H1 (cell line): ENCODE measurements around the gene ARFGAP3. TPM values are rescaled to one million over a fixed set of nuclear protein-coding genes. Genes with fewer than 3 reads are reported as not detected.

ENCODE experiments used
- CTCF ChIA-PET: fragments of 300-600 bp; sonication (Branson Sonifier 250); formaldehyde crosslinking; loops from one replicate; lab custom pipeline; 2021; ENCODE audit not compliant: partially characterized antibody; lab: Charles Lee
- POLR2A ChIA-PET: fragments of 300-600 bp; sonication (Branson Sonifier 250); formaldehyde crosslinking; loops from one replicate; lab custom pipeline; 2021; ENCODE audit warnings: inconsistent platforms; ENCODE audit not compliant: partially characterized antibody; lab: Charles Lee
- DNase-seq, 2 experiments: peaks; one replicate each; pipeline versions ENCODE4 v3.0.0 to v3.0.0-alpha.2; 2010 to 2022; ENCODE audit warnings: low spot score in 2 of 2, low read depth in 1 of 2, mixed read lengths in 1 of 2
- FAIRE-seq: peaks from 2 replicates; lab custom pipeline; 2011; peaks lifted over from hg19 to GRCh38; lab: Jason Lieb, UNC
- H2AFZ ChIP-seq: 2 replicates; pipeline ENCODE4 v1.8.1; 2012; ENCODE audit warnings: low read length, inconsistent platforms
- H2AK5ac ChIP-seq: 2 replicates; pipeline ENCODE4 v1.6.1; 2013; ENCODE audit warnings: low read depth, low read length
- H2BK120ac ChIP-seq: replicated peaks from 2 replicates; pipeline ENCODE3; 2013; ENCODE audit warnings: low read depth, low read length, inconsistent platforms
- H2BK12ac ChIP-seq: 2 replicates; pipeline ENCODE4 v1.6.1; 2013; ENCODE audit warnings: low read depth, low read length
- H2BK15ac ChIP-seq: 2 replicates; pipeline ENCODE4 v1.6.1; 2013; ENCODE audit warnings: low read length
- H2BK20ac ChIP-seq: 2 replicates; pipeline ENCODE4 v1.6.1; 2013; ENCODE audit warnings: low read length
- H2BK5ac ChIP-seq: 2 replicates; pipeline ENCODE4 v1.6.1; 2013; ENCODE audit warnings: low read depth, low read length
- H3K14ac ChIP-seq: 2 replicates; pipeline ENCODE4 v1.6.1; 2013; ENCODE audit warnings: inconsistent platforms; ENCODE audit not compliant: insufficient read length
- H3K18ac ChIP-seq: 2 replicates; pipeline ENCODE4 v1.6.1; 2013; ENCODE audit warnings: low read length; ENCODE audit errors: extremely low read depth
- H3K23ac ChIP-seq: 2 replicates; pipeline ENCODE4 v1.6.1; 2013; ENCODE audit warnings: inconsistent platforms; ENCODE audit not compliant: insufficient read length
- H3K23me2 ChIP-seq: 2 replicates; pipeline ENCODE4 v1.6.1; 2013; ENCODE audit warnings: low read depth, low read length
- H3K27ac ChIP-seq: 2 replicates; pipeline ENCODE4 v1.6.1; 2011; ENCODE audit warnings: low read depth, low read length, inconsistent platforms
- H3K27me3 ChIP-seq, 4 experiments: replicated peaks in 1 of 4; 1 replicate in 1 of 4; 2 replicates in 3 of 4; pipeline versions ENCODE4 v1.6.1 to v1.8.1; 2011 to 2013; ENCODE audit warnings: low read length in 3 of 4, mild to moderate bottlenecking in 3 of 4, inconsistent platforms in 2 of 4, mixed read lengths in 2 of 4, moderate library complexity in 1 of 4; ENCODE audit not compliant: control insufficient read depth in 3 of 4, insufficient read depth in 3 of 4; ENCODE audit errors: extremely low read depth in 1 of 4
- H3K36me3 ChIP-seq, 4 experiments: 2 replicates each; pipeline versions ENCODE4 v1.6.1 to v1.8.1; 2011 to 2013; ENCODE audit warnings: mild to moderate bottlenecking in 4 of 4, low read length in 3 of 4, moderate library complexity in 2 of 4, control low read depth in 1 of 4, inconsistent platforms in 1 of 4; ENCODE audit not compliant: insufficient read depth in 4 of 4, control insufficient read depth in 2 of 4
- H3K4ac ChIP-seq: replicated peaks from 2 replicates; pipeline ENCODE3; 2013; ENCODE audit warnings: low read length, low read depth, mixed read lengths, inconsistent platforms; ENCODE audit not compliant: insufficient read length
- H3K4me1 ChIP-seq, 4 experiments: replicated peaks in 1 of 4; 1 replicate in 1 of 4; 2 replicates in 3 of 4; pipeline versions ENCODE4 v1.6.1 to v1.8.1; 2011 to 2013; ENCODE audit warnings: low read length in 3 of 4, inconsistent platforms in 2 of 4, mixed read lengths in 1 of 4; ENCODE audit not compliant: insufficient read depth in 4 of 4, control insufficient read depth in 3 of 4
- H3K4me2 ChIP-seq, 2 experiments: 2 replicates each; pipeline versions ENCODE4 v1.6.1 to v1.8.1; 2011 to 2013; ENCODE audit warnings: low read depth in 2 of 2, low read length in 2 of 2, control low read depth in 1 of 2, inconsistent platforms in 1 of 2, mild to moderate bottlenecking in 1 of 2; ENCODE audit not compliant: insufficient read depth in 1 of 2
- H3K4me3 ChIP-seq, 4 experiments: fragments of 200-600, 300-600 bp in 1 of 4; sonication (generic), shearing (Covaris generic), sonication (Bioruptor Twin) in 1 of 4; 2 replicates each; pipeline versions ENCODE4 v1.5.1 to v1.8.1; 2011 to 2016; ENCODE audit warnings: low read length in 4 of 4, low read depth in 3 of 4, control low read depth in 2 of 4, inconsistent platforms in 2 of 4, mild to moderate bottlenecking in 2 of 4, mixed read lengths in 1 of 4, moderate library complexity in 1 of 4; ENCODE audit not compliant: insufficient read depth in 2 of 4; ENCODE audit errors: extremely low read depth in 1 of 4
- H3K56ac ChIP-seq: replicated peaks from 2 replicates; pipeline ENCODE3; 2013; ENCODE audit warnings: low read depth, mild to moderate bottlenecking, mixed read lengths, low read length, inconsistent platforms; ENCODE audit not compliant: insufficient read length
- H3K79me1 ChIP-seq: 2 replicates; pipeline ENCODE4 v1.6.1; 2013; ENCODE audit warnings: low read depth, low read length, control low read depth
- H3K79me2 ChIP-seq, 2 experiments: 2 replicates each; pipeline versions ENCODE4 v1.6.1 to v1.8.1; 2012 to 2013; ENCODE audit warnings: low read length in 2 of 2, mild to moderate bottlenecking in 2 of 2, inconsistent platforms in 1 of 2; ENCODE audit not compliant: insufficient read depth in 2 of 2, control insufficient read depth in 1 of 2
- H3K9ac ChIP-seq, 4 experiments: replicated peaks in 1 of 4; 1 replicate in 1 of 4; 2 replicates in 3 of 4; pipeline versions ENCODE4 v1.6.1 to v1.8.1; 2011 to 2013; ENCODE audit warnings: low read depth in 3 of 4, low read length in 3 of 4, control low read depth in 2 of 4, mild to moderate bottlenecking in 2 of 4, moderate library complexity in 2 of 4, inconsistent platforms in 1 of 4; ENCODE audit errors: extremely low read depth in 1 of 4
- H3K9me3 ChIP-seq, 2 experiments: 2 replicates each; pipeline versions ENCODE4 v1.6.1 to v1.8.1; 2012 to 2013; ENCODE audit warnings: mild to moderate bottlenecking in 2 of 2, moderate library complexity in 2 of 2, control low read depth in 1 of 2, inconsistent platforms in 1 of 2, low read depth in 1 of 2, low read length in 1 of 2, mixed read lengths in 1 of 2; ENCODE audit not compliant: insufficient read depth in 2 of 2
- H4K20me1 ChIP-seq, 2 experiments: replicated peaks in 1 of 2; 2 replicates each; pipeline versions ENCODE3 to v1.8.1; 2011 to 2013; ENCODE audit warnings: inconsistent platforms in 2 of 2, low read length in 2 of 2, mild to moderate bottlenecking in 1 of 2; ENCODE audit not compliant: insufficient read depth in 2 of 2, control insufficient read depth in 1 of 2
- H4K5ac ChIP-seq: 2 replicates; pipeline ENCODE4 v1.6.1; 2013; ENCODE audit warnings: low read length, low read depth, mixed read lengths, inconsistent platforms; ENCODE audit not compliant: insufficient read length
- H4K8ac ChIP-seq: 2 replicates; pipeline ENCODE4 v1.8.0; 2013; ENCODE audit warnings: mild to moderate bottlenecking, moderate library complexity, low read length, inconsistent platforms; ENCODE audit not compliant: insufficient read depth; ENCODE audit errors: extremely low read depth
- H4K91ac ChIP-seq: replicated peaks from 2 replicates; pipeline ENCODE3; 2013; ENCODE audit warnings: low read length, mixed read lengths, inconsistent platforms; ENCODE audit not compliant: insufficient read length
- BRCA1 ChIP-seq: IDR thresholded peaks from 2 replicates; pipeline ENCODE4 v1.6.1; 2012; ENCODE audit warnings: low read depth, low read length, improper control_type of control experiment
- CHD1 ChIP-seq: IDR thresholded peaks from 2 replicates; pipeline ENCODE4 v1.6.1; 2012; ENCODE audit warnings: low read depth, low read length, improper control_type of control experiment
- CREB1 ChIP-seq: IDR thresholded peaks from 2 replicates; pipeline ENCODE4 v1.6.1; 2012; ENCODE audit warnings: inconsistent platforms
- KDM1A ChIP-seq: fragments of 200-600, 300-600 bp; sonication (generic); IDR thresholded peaks from 2 replicates; pipeline ENCODE4 v1.7.1; 2016; ENCODE audit warnings: mild to moderate bottlenecking, low read length, borderline replicate concordance
- RNF2 ChIP-seq: fragments of 200-900, 300-1000 bp; sonication (generic); IDR thresholded peaks from 2 replicates; pipeline ENCODE4 v1.7.1; 2016; ENCODE audit warnings: borderline replicate concordance, low read depth, mild to moderate bottlenecking, antibody characterized with exemption, low read length; ENCODE audit not compliant: poor library complexity, severe bottlenecking; ENCODE audit errors: missing control alignments
- TEAD4 ChIP-seq: IDR thresholded peaks from 2 replicates; pipeline ENCODE4 v1.6.1; 2012; ENCODE audit warnings: low read depth, low read length, inconsistent platforms, mixed read lengths
- USF2 ChIP-seq: IDR thresholded peaks from 2 replicates; pipeline ENCODE4 v1.6.1; 2011; ENCODE audit warnings: low read length, improper control_type of control experiment
- WGBS, 2 experiments: shearing (Covaris generic) in 1 of 2; methylation state at CpG; one replicate each; pipeline versions ENCODE4 v1.1.6 to v1.1.7; 2013 to 2015; ENCODE audit warnings: low lambda C conversion rate in 2 of 2, mixed read lengths in 2 of 2, inconsistent platforms in 1 of 2, low coverage in 1 of 2, missing lambda C conversion rate in 1 of 2; ENCODE audit not compliant: insufficient replicate concordance in 2 of 2, insufficient coverage in 1 of 2, insufficient read length in 1 of 2; ENCODE audit errors: extremely low coverage in 1 of 2, missing lambda C conversion rate in 1 of 2; 5-methylcytosine and 5-hydroxymethylcytosine counted together
- polyA plus RNA-seq, 7 experiments: library from polyadenylated mRNA; depleted of rRNA in 3 of 7; stranded (reverse) in 5 of 7; unstranded in 2 of 7; fragments of >200 nt in 5 of 7; fragments of 200-250 nt in 2 of 7; gene quantifications; 1 replicate in 5 of 7; 2 replicates in 1 of 7; 4 replicates in 1 of 7; pipeline versions ENCODE4 v1.2.1 to v1.2.3, GENCODE V29; 2011 to 2013; ENCODE audit warnings: missing spikeins in 2 of 7, mixed read lengths in 2 of 7
- total RNA-seq: library from RNA; stranded (reverse); fragmentation: NEBNext Ultra II Directional; extraction: Animal tissue kit (Norgen Biotek cat#: 25700); gene quantifications from 2 replicates; pipeline ENCODE4 v1.2.1, GENCODE V29; 2021
- TF ChIP-seq, protein P1 (sequence below): IDR thresholded peaks from 2 replicates; pipeline ENCODE4 v1.6.1; 2011; ENCODE audit warnings: low read depth, mild to moderate bottlenecking, low read length; ENCODE audit not compliant: insufficient read depth

The ARFGAP3 gene
- total and polyA plus RNA-seq, 2 of the 8 experiments (the other 6 are each of a cell fraction or from before 2014, with no cell fraction given): 9.7 to 16.0 TPM

DNA sequence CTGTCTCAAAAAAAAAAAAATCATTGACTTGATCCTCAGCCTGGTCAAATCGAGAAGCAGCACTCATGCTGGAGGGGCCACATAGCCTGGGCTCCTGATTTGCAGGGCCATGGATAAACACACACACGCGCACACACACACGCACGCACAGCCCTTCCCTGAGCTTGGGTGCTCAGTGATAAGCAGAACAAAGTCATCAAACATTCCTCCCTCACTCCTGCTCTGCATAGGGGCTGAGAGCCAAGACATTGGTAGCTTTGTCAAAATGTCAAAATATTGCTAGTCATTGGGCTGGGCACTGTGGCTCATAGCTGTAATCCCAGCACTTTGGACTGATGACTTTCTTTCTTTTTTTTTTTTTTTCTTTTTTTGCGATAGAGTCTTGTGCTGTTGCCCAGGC is 102.4 kb downstream of the ARFGAP3 start:
- H2BK12ac ChIP-seq: no peak overlapping the region; the same call in 1 of the 2 replicates
- no peak overlapping the region for H3K9ac ChIP-seq
- peaks cover 0 to 4% of the 10 kb centered on the region in 2 experiments; a peak in 1 of 4 replicates for H3K9me3 ChIP-seq
- no peak overlapping the region for H2BK20ac ChIP-seq
- H2BK15ac ChIP-seq: no peak overlapping the region
- no peak overlapping the region for H3K4me2 ChIP-seq
- H3K79me1 ChIP-seq: no peaks in the 10 kb centered on the region
- no peak overlapping the region for H2BK5ac ChIP-seq
- no peak overlapping the region for H3K4me3 ChIP-seq
- POLR2A ChIA-PET: no interaction called here
- H2AFZ ChIP-seq: no peak overlapping the region
- no peak overlapping the region for H3K56ac ChIP-seq
- 93% methylated on average over 4 of the region's 6 CpGs; no CpG with 5 or more reads in 1 of the 2 experiments for WGBS, 2 experiments
- no peak overlapping the region for H2BK120ac ChIP-seq
- H3K4ac ChIP-seq: no peak overlapping the region
- no peak overlapping the region for H4K5ac ChIP-seq
- H3K27me3 ChIP-seq: no peaks in the 10 kb centered on the region
- TF ChIP-seq, protein P1, sequence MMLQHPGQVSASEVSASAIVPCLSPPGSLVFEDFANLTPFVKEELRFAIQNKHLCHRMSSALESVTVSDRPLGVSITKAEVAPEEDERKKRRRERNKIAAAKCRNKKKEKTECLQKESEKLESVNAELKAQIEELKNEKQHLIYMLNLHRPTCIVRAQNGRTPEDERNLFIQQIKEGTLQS: no peak
- TF ChIP-seq CREB1 (no peak), KDM1A (no peak), USF2 (no peak), RNF2 (no peak), BRCA1 (no peak), CHD1 (no peak), TEAD4 (no peak)
- peaks cover 3% of the 10 kb centered on the region; the same call in 1 of the 2 replicates for H3K23me2 ChIP-seq
- H4K91ac ChIP-seq: no peak overlapping the region
- no peak overlapping the region for H3K23ac ChIP-seq
- H3K36me3 ChIP-seq: no peaks in the 10 kb centered on the region
- no peak overlapping the region for H4K8ac ChIP-seq
- no peak for FAIRE-seq
- H2AK5ac ChIP-seq: no peak overlapping the region
- peaks cover 0 to 11% (median 4%) of the 10 kb centered on the region in 4 experiments; a peak in 5 of 7 replicates for H3K4me1 ChIP-seq
- H3K27ac ChIP-seq: no peak overlapping the region
- H3K14ac ChIP-seq: no peak overlapping the region
- no peak for DNase-seq
- H3K18ac ChIP-seq: no peak overlapping the region
- CTCF ChIA-PET: interaction anchor here (0.6 to 1.2 kb wide), 3 partner anchors 11 to 194 kb away, joined by 3 read pairs; no protein-coding TSS in a partner anchor
- no peaks in the 10 kb centered on the region for H3K79me2 ChIP-seq
- no peaks in the 10 kb centered on the region for H4K20me1 ChIP-seq
